Panc1 (cell line): ENCODE results near the gene ARHGEF28. TPM values are rescaled to one million over a fixed set of nuclear protein-coding genes. Genes with fewer than 3 reads are reported as not detected.

ENCODE experiments used
- ATAC-seq: fragments of 200-7000 bp; cut with Tn5 transposase; 2 replicates; pipeline ENCODE4 v1.9.1; 2020; ENCODE audit warnings: mild to moderate bottlenecking, moderate library complexity
- BruUV-seq: library from RNA; stranded (reverse); fragments of 400-500 nt; replicated peaks from 2 replicates; lab custom pipeline; 2021; lab: Mats Ljungman, UMichigan
- CTCF ChIA-PET: fragments of 300-600 bp; sonication (Branson Sonifier 250); formaldehyde crosslinking; loops from one replicate; lab custom pipeline; 2022; ENCODE audit warnings: antibody characterized with exemption; lab: Charles Lee
- POLR2A ChIA-PET: fragments of 300-600 bp; sonication (Branson Sonifier 250); formaldehyde crosslinking; loops from one replicate; lab custom pipeline; 2022; ENCODE audit warnings: antibody characterized with exemption; lab: Charles Lee
- DNase-seq: peaks from one replicate; pipeline ENCODE4 v3.0.0-alpha.2; 2010; ENCODE audit warnings: low read depth, low spot score
- H3K27ac ChIP-seq: 2 replicates; pipeline ENCODE4 v1.5.1; 2011; ENCODE audit warnings: mild to moderate bottlenecking, low read length, inconsistent platforms
- H3K27me3 ChIP-seq: fragments of 200-500 bp; sonication (Bioruptor generic); 2 replicates; pipeline ENCODE4 v1.6.0; 2014; ENCODE audit warnings: low read length, inconsistent platforms; ENCODE audit not compliant: control insufficient read depth, insufficient read depth
- H3K36me3 ChIP-seq: fragments of 200-500 bp; sonication (Bioruptor generic); 2 replicates; pipeline ENCODE4 v1.5.1; 2014; ENCODE audit warnings: inconsistent platforms, mild to moderate bottlenecking, low read length, moderate library complexity; ENCODE audit not compliant: control insufficient read depth, insufficient read depth
- H3K4me1 ChIP-seq: 2 replicates; pipeline ENCODE4 v1.5.1; 2011; ENCODE audit warnings: inconsistent platforms, mild to moderate bottlenecking, low read length, moderate library complexity; ENCODE audit not compliant: control insufficient read depth, insufficient read depth
- H3K4me3 ChIP-seq, 2 experiments: 2 replicates each; pipeline ENCODE4 v1.5.1; 2011 to 2012; ENCODE audit warnings: low read depth in 2 of 2, low read length in 2 of 2, mild to moderate bottlenecking in 2 of 2, inconsistent platforms in 1 of 2, moderate library complexity in 1 of 2
- H3K9me3 ChIP-seq: fragments of 200-500 bp; sonication (Bioruptor generic); 2 replicates; pipeline ENCODE4 v1.5.1; 2014; ENCODE audit warnings: low read depth, mild to moderate bottlenecking, inconsistent platforms, low read length, moderate library complexity; ENCODE audit not compliant: control insufficient read depth, insufficient read depth
- CTCF ChIP-seq: fragments of 450-650 bp; IDR thresholded peaks from 2 replicates; pipeline ENCODE4 v1.5.1; 2017; ENCODE audit warnings: mild to moderate bottlenecking
- POLR2AphosphoS5 ChIP-seq: IDR thresholded peaks from 2 replicates; pipeline ENCODE4 v1.6.1; 2012; ENCODE audit warnings: mild to moderate bottlenecking, low read depth, low read length, moderate library complexity
- REST ChIP-seq, 2 experiments: IDR thresholded peaks; 2 replicates each; pipeline ENCODE4 v1.6.1; 2011 to 2012; ENCODE audit warnings: low read depth in 2 of 2, control low read depth in 1 of 2, low read length in 1 of 2, mild to moderate bottlenecking in 1 of 2, moderate library complexity in 1 of 2; ENCODE audit not compliant: insufficient read depth in 1 of 2
- SIN3A ChIP-seq: IDR thresholded peaks from 2 replicates; pipeline ENCODE4 v1.6.1; 2012; ENCODE audit warnings: low read depth, mild to moderate bottlenecking, low read length, moderate library complexity, borderline replicate concordance; ENCODE audit not compliant: insufficient read depth
- TCF7L2 ChIP-seq: IDR thresholded peaks from 2 replicates; pipeline ENCODE4 v1.6.1; 2011; ENCODE audit warnings: mild to moderate bottlenecking, low read depth, low read length, inconsistent platforms
- in situ Hi-C: cut with HindIII; loops from 2 replicates; pipeline ENCODE4 v1.10.0; 2016; ENCODE audit warnings: low sequenced_read_pairs, low pct_unique_long_range_greater_than_20kb
- intact Hi-C: fragments of 100-400 bp; cut with micrococcal nuclease; formaldehyde crosslinking; loops from one replicate; pipeline ENCODE4 v1.10.0; 2022; ENCODE audit not compliant: unreplicated experiment
- total RNA-seq: library from RNA; stranded (reverse); gene quantifications from one replicate; pipeline ENCODE4 v1.2.1, GENCODE V29; 2021; ENCODE audit not compliant: unreplicated experiment

The ARHGEF28 gene
- total RNA-seq, 1 experiment from 2014 or later: 34.8 TPM

- Histone ChIP-seq H3K4me1 (no peaks in the 10 kb centered on the region), H3K4me3 (no peak overlapping the region), H3K27ac (no peak overlapping the region), H3K27me3 (no peaks in the 10 kb centered on the region), H3K36me3 (peaks cover 8% of the 10 kb centered on the region; the same call in 1 of the 2 replicates), H3K9me3 (no peaks in the 10 kb centered on the region)
- in situ Hi-C loops (no loop called here), intact Hi-C loops (no loop called here)
- CTCF ChIA-PET: no interaction called here
- TF ChIP-seq SIN3A (no peak), REST (IDR thresholded peaks at IDR 0.05; ENCODE audit: insufficient read depth in 1 of 2, low read depth in 2 of 2, low read length in 1 of 2) (no peak), POLR2AphosphoS5 (no peak), CTCF (no peak), TCF7L2 (no peak)
- POLR2A ChIA-PET: no interaction called here
- no peak for DNase-seq
- no TSS peak for BruUV-seq
- no peak for ATAC-seq
These were observed 218.2 kb downstream of the ARHGEF28 start for GRCh38 chr5:73844165-73844564.

- Histone ChIP-seq H3K27ac (no peak overlapping the region), H3K9me3 (no peaks in the 10 kb centered on the region), H3K36me3 (peaks cover 3% of the 10 kb centered on the region), H3K4me1 (peaks cover 8% of the 10 kb centered on the region), H3K27me3 (no peaks in the 10 kb centered on the region), H3K4me3 (no peak overlapping the region)
- intact Hi-C loops: no loop called here
- no peak for ATAC-seq
- no peak for DNase-seq
- in situ Hi-C loops: no loop called here
- TF ChIP-seq TCF7L2 (no peak), CTCF (no peak), REST (IDR thresholded peaks at IDR 0.05; ENCODE audit: insufficient read depth in 1 of 2, low read depth in 2 of 2, low read length in 1 of 2) (no peak), POLR2AphosphoS5 (no peak), SIN3A (no peak)
- ChIA-PET CTCF (no interaction called here), POLR2A (no interaction called here)
- BruUV-seq: no TSS peak
These were observed 225.6 kb downstream of the ARHGEF28 start for GRCh38 chr5:73851471-73852181.
